GM18909 (cell line): ENCODE data around the gene NDUFA11.
"Not testable (repeated sequence)": the region's sequence is repeated elsewhere in the genome, so short reads cannot be mapped to it uniquely, and the experiment has no call there.

Experiments
- ATAC-seq: cut with Tn5 transposase; IDR thresholded peaks from one replicate; pipeline ENCODE4 v1.9.1; 2021; ENCODE audit warnings: mild to moderate bottlenecking; ENCODE audit not compliant: unreplicated experiment, poor library complexity

The NDUFA11 gene

GRCh38 chr19:5864725-5865486 lies 38.7 kb downstream of the NDUFA11 start:
- no peak for ATAC-seq

GRCh38 chr19:5864013-5864720 lies 39.4 kb downstream of the NDUFA11 start:
- no peak for ATAC-seq

- ATAC-seq: no peak
Measured at GRCh38 chr19:5863030-5863665, 40.4 kb downstream of the NDUFA11 start.

GRCh38 chr19:5857203-5858081 lies 46.1 kb downstream of the NDUFA11 start:
- no peak for ATAC-seq

- not testable (repeated sequence) for ATAC-seq
Measured at GRCh38 chr19:5855151-5855550, 48.4 kb downstream of the NDUFA11 start.

- not testable (repeated sequence) for ATAC-seq
Measured at GRCh38 chr19:5854121-5854520, 49.5 kb downstream of the NDUFA11 start.

- no peak for ATAC-seq
Measured at GRCh38 chr19:5851302-5851701, 52.3 kb downstream of the NDUFA11 start, which contains the start of gene FUT3. FUT3 (minus strand) TSS chr19:5851449.

- no peak for ATAC-seq
Measured at GRCh38 chr19:5850743-5851293, 52.8 kb downstream of the NDUFA11 start.

- ATAC-seq: no peak
Measured at GRCh38 chr19:5850189-5850588, 53.4 kb downstream of the NDUFA11 start.

- not testable (repeated sequence) for ATAC-seq
Measured at GRCh38 chr19:5848621-5849020, 55.0 kb downstream of the NDUFA11 start.

- ATAC-seq: not testable (repeated sequence)
Measured at GRCh38 chr19:5847846-5848245, 55.7 kb downstream of the NDUFA11 start.
